Activated CD8-positive, alpha-beta T cell treated with anti-CD3 and anti-CD28 coated beads, Interleukin-2, amount 10 ng/mL, durations not matched to agents 7 days and 5 days (primary cell): ENCODE measurements around the gene RNF44. TPM values are rescaled to one million over a fixed set of nuclear protein-coding genes. Genes with fewer than 3 reads are reported as not detected.

Experiments used
- ATAC-seq: fragments of 150-1000 bp; cut with Tn5 transposase; one replicate; pipeline ENCODE4 v1.10.0; 2021; ENCODE audit warnings: moderate library complexity
- CTCF ChIA-PET: fragments of 350-600 bp; sonication (Branson Sonifier 250); formaldehyde crosslinking; loops from one replicate; lab custom pipeline; 2021; ENCODE audit warnings: antibody characterized with exemption; lab: Charles Lee
- POLR2A ChIA-PET: fragments of 350-600 bp; sonication (Branson Sonifier 250); formaldehyde crosslinking; loops from one replicate; lab custom pipeline; 2021; ENCODE audit warnings: antibody characterized with exemption; lab: Charles Lee
- DNase-seq: peaks from one replicate; pipeline ENCODE4 v3.0.0-alpha.2; 2020
- H3K27ac Mint-ChIP-seq: one replicate; pipeline ENCODE4 v1.8.0; 2021; ENCODE audit warnings: mild to moderate bottlenecking, mixed read lengths
- H3K27me3 Mint-ChIP-seq: one replicate; pipeline ENCODE4 v1.8.0; 2021; ENCODE audit warnings: low read depth, mixed read lengths
- H3K36me3 Mint-ChIP-seq: one replicate; pipeline ENCODE4 v1.8.0; 2021; ENCODE audit warnings: low read depth, mixed read lengths
- H3K4me1 Mint-ChIP-seq: one replicate; pipeline ENCODE4 v1.8.0; 2021; ENCODE audit warnings: low read depth, mixed read lengths
- H3K4me3 Mint-ChIP-seq: one replicate; pipeline ENCODE4 v1.8.0; 2021; ENCODE audit warnings: mild to moderate bottlenecking, mixed read lengths
- H3K9me3 Mint-ChIP-seq: one replicate; pipeline ENCODE4 v1.8.0; 2022; ENCODE audit warnings: mixed read lengths; ENCODE audit not compliant: insufficient read depth
- total RNA-seq, 2 experiments: library from RNA; stranded (reverse); gene quantifications; one replicate each; pipeline ENCODE4 v1.2.3, GENCODE V29; 2021

RNF44 gene
- 10 to 100 TPM; 88.3 to 92.7 TPM for total RNA-seq

DNA sequence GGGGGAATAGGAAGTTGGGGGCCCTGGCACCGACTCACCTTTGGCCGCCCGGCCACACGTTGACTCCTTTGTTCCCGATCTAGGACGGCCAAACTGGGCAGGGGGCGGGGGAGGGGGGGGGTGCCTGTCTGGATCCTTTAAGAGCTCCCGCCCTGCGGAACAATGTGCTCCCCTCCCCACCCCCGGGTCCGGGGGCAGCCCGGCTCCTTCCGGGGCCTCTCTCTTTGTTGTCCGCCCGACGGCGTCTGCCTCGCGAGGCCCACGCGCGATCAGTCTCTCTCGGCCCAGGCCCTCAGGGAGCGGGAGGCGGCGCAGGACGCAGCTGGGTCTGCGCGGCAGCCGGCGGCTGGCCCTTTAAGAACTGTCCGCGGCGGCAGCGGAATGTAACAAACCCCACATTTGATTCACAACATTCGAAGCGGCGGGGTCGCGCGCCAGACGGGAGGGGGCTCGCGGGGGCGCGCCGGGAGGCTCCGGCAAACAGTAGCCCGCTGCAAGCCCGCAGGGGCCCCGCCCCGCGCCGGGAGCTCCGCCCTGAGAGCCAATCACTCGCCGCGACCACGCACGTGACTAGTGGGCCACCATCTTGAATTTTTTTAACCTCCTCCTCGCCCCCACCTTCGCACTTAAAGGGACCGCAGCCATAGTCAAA lies at the start of gene RNF44:
Gene RNF44 (minus strand): TSS at position 501 of the 652 bp plus-strand sequence. CDS start 4,930 bp downstream, outside the sequence.
- Mint-ChIP-seq H3K9me3 (no peaks in the 10 kb centered on the region), H3K27ac (peak within 1 kb of the TSS; percentile 99), H3K27me3 (no peaks in the 10 kb centered on the region), H3K36me3 (peaks cover 32% of the 10 kb centered on the region), H3K4me1 (peaks cover 73% of the 10 kb centered on the region), H3K4me3 (peak within 1 kb of the TSS; percentile 95)
- peak; percentile 65 for ATAC-seq
- ChIA-PET POLR2A (interaction anchor here (0.6 to 2.5 kb wide), 11 partner anchors 9 to 332 kb away, joined by 3 to 20 read pairs (median 4); partner anchors contain the start of genes FAF2, HIGD2A and NOP16), CTCF (interaction anchor here (0.6 to 8.5 kb wide), 7 partner anchors 37 to 918 kb away, joined by 3 to 65 read pairs (median 4); partner anchors contain the start of genes CLTB and FAF2)
- peak; percentile 99 for DNase-seq

DNA sequence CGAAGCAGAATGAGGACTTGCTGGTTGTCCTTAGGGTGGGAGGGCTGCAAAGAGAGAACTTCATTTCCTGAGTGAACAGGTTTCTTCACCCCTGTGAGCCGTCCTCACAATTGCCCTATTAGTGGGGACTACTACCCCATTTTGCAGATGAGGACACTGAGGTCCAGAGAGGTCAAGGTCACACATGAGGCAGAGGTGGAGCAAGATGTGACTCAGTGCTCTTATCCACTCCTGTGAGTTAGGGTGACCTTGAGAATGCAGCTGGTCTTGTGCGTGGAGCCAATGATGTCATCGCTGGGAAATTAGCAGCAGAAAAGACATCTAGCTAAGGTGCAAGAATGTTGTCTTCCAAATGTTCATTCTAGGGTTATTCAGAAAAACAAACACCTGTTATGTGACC lies 45.9 kb upstream of the RNF44 start:
- H3K27ac Mint-ChIP-seq: no peak overlapping the region
- ATAC-seq (no peak), DNase-seq (no peak)
- H3K4me1 Mint-ChIP-seq: no peaks in the 10 kb centered on the region
- no peaks in the 10 kb centered on the region for H3K27me3 Mint-ChIP-seq
- no peak overlapping the region for H3K4me3 Mint-ChIP-seq
- ChIA-PET CTCF (interaction anchor here (1.3 kb wide), 1 partner anchor 64 kb away, joined by 3 read pairs; the partner anchor contains the start of gene TSPAN17), POLR2A (no interaction called here)
- H3K9me3 Mint-ChIP-seq: peaks cover 8% of the 10 kb centered on the region
- H3K36me3 Mint-ChIP-seq: no peaks in the 10 kb centered on the region

DNA sequence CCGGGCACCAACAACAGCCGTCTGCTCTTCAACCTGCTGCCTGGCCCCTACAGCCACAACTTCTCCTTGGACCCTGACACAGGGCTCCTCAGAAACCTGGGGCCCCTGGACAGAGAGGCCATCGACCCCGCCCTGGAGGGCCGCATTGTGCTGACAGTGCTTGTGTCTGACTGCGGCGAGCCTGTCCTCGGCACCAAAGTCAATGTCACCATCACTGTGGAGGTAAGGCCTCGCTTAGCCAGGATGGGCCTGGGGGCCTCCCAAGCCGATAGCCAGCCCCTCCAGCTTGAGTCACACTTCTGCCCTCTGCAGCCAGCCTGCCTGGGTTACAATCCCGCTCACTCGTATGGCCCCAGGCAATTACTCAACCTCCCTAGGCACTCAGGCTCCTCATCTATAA lies 44.2 kb upstream of the RNF44 start:
- POLR2A ChIA-PET: no interaction called here
- ATAC-seq: no peak
- Mint-ChIP-seq H3K36me3 (no peaks in the 10 kb centered on the region), H3K9me3 (peaks cover 8% of the 10 kb centered on the region), H3K4me3 (no peak overlapping the region), H3K27me3 (no peaks in the 10 kb centered on the region), H3K27ac (no peak overlapping the region), H3K4me1 (no peaks in the 10 kb centered on the region)
- CTCF ChIA-PET: interaction anchor here (1.2 kb wide), 1 partner anchor 165 kb away, joined by 4 read pairs; the partner anchor contains the start of gene CLTB
- DNase-seq: no peak

DNA sequence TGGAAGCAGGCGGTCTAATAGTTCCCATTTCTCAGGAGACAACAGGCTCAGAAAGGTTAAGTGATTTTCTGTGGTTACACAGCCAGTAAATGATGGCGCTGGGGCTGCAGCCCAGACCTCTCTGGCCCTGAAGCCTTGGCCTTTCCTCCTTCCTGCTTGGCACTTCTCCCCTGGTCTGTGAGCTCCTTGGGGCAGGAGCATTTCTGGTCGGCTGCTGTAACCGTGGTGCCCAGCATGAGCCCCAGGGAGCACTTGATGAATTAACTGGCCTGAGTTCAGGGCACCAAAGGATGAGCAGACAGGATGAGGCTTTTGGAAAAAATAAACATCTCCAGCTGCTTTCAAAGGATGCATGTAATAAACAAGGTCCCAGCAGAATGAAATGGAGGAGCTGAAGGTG lies 42.1 kb upstream of the RNF44 start:
- H3K4me1 Mint-ChIP-seq: no peaks in the 10 kb centered on the region
- H3K9me3 Mint-ChIP-seq: no peaks in the 10 kb centered on the region
- ChIA-PET CTCF (interaction anchor here (0.9 to 1.6 kb wide), 3 partner anchors 10 to 68 kb away, joined by 3 to 4 read pairs (median 3); no protein-coding TSS in a partner anchor), POLR2A (no interaction called here)
- no peaks in the 10 kb centered on the region for H3K27me3 Mint-ChIP-seq
- H3K36me3 Mint-ChIP-seq: no peaks in the 10 kb centered on the region
- no peak for DNase-seq
- ATAC-seq: no peak
- no peak overlapping the region for H3K27ac Mint-ChIP-seq
- no peak overlapping the region for H3K4me3 Mint-ChIP-seq

DNA sequence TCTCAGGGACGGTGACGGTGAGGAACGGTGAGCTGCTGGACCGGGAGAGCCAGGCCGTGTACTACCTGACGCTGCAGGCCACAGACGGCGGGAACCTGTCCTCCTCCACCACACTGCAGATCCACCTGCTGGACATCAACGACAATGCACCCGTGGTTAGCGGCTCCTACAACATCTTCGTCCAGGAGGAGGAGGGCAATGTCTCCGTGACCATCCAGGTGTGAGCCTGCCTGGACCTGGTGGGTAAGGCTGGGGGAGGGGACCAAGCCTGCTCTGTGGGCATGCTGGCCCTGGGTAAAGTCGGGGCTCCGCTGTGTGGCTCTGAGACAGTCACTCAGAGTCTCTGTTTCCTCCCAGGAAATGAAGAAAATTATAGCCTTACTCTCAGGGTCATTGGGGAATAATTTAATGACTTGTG lies 41.2 kb upstream of the RNF44 start:
- CTCF ChIA-PET: interaction anchor here (0.9 to 1.6 kb wide), 2 partner anchors 9 to 67 kb away, joined by 3 read pairs; no protein-coding TSS in a partner anchor
- Mint-ChIP-seq H3K9me3 (no peaks in the 10 kb centered on the region), H3K27ac (no peak overlapping the region), H3K4me3 (no peak overlapping the region), H3K36me3 (no peaks in the 10 kb centered on the region), H3K4me1 (peaks cover 3% of the 10 kb centered on the region), H3K27me3 (no peaks in the 10 kb centered on the region)
- POLR2A ChIA-PET: interaction anchor here (1.4 kb wide), 1 partner anchor 35 kb away, joined by 3 read pairs; no protein-coding TSS in a partner anchor
- ATAC-seq (peak; percentile 40), DNase-seq (peak; percentile 57)

DNA sequence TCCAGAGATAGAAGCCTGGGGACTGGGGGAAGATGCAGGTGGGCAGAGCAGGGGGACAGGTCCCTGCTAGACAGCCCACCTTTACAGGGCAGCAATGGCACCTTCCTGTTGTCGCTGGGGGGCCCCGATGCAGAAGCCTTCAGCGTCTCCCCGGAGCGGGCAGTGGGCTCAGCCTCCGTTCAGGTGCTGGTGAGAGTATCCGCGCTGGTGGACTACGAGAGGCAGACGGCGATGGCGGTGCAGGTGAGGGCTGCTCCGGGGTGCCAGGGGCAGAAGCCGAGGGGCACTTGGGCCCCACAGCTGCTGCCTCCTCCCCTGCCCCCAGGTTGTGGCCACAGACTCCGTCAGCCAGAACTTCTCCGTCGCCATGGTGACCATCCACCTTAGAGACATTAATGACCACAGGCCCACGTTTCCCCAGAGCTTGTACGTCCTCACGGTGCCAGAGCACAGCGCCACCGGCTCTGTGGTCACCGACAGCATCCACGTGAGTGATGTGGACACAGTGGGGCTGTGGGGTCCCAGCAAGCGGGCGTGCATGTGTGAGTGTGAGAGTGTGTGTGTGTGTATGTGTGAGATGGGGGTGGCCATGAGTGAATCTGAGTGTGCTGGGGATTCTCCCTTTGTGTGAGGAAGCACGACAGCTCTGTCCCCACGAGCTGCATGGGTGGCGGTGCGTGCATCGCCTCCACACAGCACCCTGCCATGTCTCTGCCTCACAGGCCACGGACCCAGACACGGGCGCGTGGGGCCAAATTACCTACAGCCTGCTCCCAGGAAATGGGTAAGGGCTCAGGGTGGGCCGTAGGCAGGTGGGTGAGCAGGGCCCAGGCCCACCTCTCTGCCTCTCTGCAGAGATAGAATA lies 40.3 kb upstream of the RNF44 start:
- H3K27ac Mint-ChIP-seq: no peak overlapping the region
- no peak overlapping the region for H3K4me3 Mint-ChIP-seq
- H3K9me3 Mint-ChIP-seq: no peaks in the 10 kb centered on the region
- no peak for ATAC-seq
- ChIA-PET POLR2A (interaction anchor here (1.4 kb wide), 1 partner anchor 34 kb away, joined by 3 read pairs; no protein-coding TSS in a partner anchor), CTCF (interaction anchor here (1.6 kb wide), 1 partner anchor 66 kb away, joined by 3 read pairs; no protein-coding TSS in a partner anchor)
- no peaks in the 10 kb centered on the region for H3K36me3 Mint-ChIP-seq
- no peak for DNase-seq
- H3K4me1 Mint-ChIP-seq: peaks cover 3% of the 10 kb centered on the region
- no peaks in the 10 kb centered on the region for H3K27me3 Mint-ChIP-seq

DNA sequence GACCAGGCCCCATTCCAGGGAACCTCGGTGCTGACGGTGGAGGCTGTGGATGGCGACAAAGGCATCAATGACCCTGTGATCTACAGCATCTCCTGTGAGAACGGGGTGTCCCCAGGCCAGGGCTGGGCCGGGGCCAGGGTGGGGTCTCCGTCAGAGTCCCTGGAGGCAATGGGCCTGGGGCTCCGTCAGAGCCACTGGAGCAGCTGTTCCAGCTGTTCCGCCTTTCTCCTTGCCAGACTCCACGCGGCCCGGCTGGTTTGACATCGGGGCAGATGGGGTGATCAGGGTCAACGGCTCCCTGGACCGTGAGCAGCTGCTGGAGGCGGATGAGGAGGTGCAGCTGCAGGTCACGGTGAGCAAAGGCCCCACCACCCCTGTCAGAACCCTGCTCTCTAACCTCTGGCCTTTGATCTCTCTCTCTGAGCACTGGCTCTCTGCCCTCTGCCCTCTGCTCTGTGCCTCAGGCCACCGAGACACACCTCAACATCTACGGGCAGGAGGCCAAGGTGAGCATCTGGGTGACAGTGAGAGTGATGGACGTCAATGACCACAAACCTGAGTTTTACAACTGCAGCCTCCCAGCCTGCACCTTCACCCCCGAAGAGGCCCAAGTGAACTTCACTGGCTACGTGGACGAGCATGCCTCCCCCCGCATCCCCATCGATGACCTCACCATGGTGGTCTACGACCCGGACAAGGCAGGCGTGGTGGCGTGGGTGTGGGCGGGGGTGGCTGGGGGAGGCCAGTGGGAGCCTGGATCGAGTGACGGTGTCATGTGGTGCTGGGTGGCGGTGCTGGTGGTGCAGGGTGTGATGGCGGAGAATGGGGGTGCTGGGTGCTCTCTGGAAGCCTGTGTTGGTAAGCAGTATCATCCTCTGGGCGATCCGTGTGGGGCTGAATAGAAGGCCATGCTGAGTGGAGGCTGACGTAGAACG lies 38.6 kb upstream of the RNF44 start:
- ATAC-seq (no peak), DNase-seq (no peak)
- peaks cover 3% of the 10 kb centered on the region for H3K27me3 Mint-ChIP-seq
- no peak overlapping the region for H3K27ac Mint-ChIP-seq
- ChIA-PET CTCF (interaction anchor here (2.7 kb wide), 1 partner anchor 159 kb away, joined by 19 read pairs; the partner anchor contains the start of gene CLTB), POLR2A (no interaction called here)
- H3K4me3 Mint-ChIP-seq: no peak overlapping the region
- H3K9me3 Mint-ChIP-seq: no peaks in the 10 kb centered on the region
- H3K4me1 Mint-ChIP-seq: peaks cover 3% of the 10 kb centered on the region
- H3K36me3 Mint-ChIP-seq: no peaks in the 10 kb centered on the region

DNA sequence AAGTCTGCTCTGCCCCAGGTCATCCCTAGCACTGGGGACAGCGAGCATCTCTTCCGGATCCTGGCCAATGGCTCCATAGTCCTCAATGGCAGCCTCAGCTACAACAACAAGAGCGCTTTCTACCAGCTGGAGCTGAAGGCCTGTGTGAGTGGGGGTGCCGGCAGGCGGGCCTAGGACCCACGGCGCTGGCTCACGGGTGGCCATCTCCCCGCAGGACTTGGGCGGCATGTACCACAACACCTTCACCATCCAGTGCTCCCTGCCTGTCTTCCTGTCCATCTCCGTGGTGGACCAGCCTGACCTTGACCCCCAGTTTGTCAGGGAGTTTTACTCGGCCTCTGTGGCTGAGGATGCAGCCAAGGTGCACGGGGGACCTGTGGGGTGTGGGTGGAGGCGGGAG lies 37.9 kb upstream of the RNF44 start:
- H3K27ac Mint-ChIP-seq: no peak overlapping the region
- no peaks in the 10 kb centered on the region for H3K9me3 Mint-ChIP-seq
- H3K4me3 Mint-ChIP-seq: no peak overlapping the region
- ChIA-PET POLR2A (no interaction called here), CTCF (interaction anchor here (2.7 kb wide), 1 partner anchor 158 kb away, joined by 19 read pairs; the partner anchor contains the start of gene CLTB)
- H3K36me3 Mint-ChIP-seq: no peaks in the 10 kb centered on the region
- no peak for DNase-seq
- H3K27me3 Mint-ChIP-seq: peaks cover 3% of the 10 kb centered on the region
- ATAC-seq: no peak
- H3K4me1 Mint-ChIP-seq: peaks cover 3% of the 10 kb centered on the region

DNA sequence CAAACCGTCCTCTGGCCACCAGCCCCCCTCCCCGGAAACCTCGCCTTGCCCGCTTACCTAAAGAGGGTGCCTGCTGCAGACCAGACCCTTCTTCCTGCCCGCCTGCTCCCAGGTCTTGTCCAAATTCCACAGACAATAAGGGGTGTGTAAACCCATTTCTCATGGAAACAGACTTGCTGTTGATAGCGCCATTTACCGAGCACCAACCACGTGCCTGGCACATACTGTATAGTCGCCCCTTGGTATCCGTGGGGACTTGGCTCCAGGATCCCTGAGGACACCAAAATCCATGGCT lies 37.0 kb upstream of the RNF44 start:
- H3K4me3 Mint-ChIP-seq: no peak overlapping the region
- H3K27ac Mint-ChIP-seq: no peak overlapping the region
- ATAC-seq (no peak), DNase-seq (no peak)
- H3K36me3 Mint-ChIP-seq: no peaks in the 10 kb centered on the region
- peaks cover 3% of the 10 kb centered on the region for H3K27me3 Mint-ChIP-seq
- peaks cover 3% of the 10 kb centered on the region for H3K4me1 Mint-ChIP-seq
- ChIA-PET POLR2A (interaction anchor here (0.5 to 1.0 kb wide), 2 partner anchors 33 to 1023 kb away, joined by 3 to 5 read pairs; no protein-coding TSS in a partner anchor), CTCF (interaction anchor here (0.9 to 2.7 kb wide), 11 partner anchors 15 to 158 kb away, joined by 3 to 19 read pairs (median 4); partner anchors contain the start of gene CLTB)
- H3K9me3 Mint-ChIP-seq: no peaks in the 10 kb centered on the region

DNA sequence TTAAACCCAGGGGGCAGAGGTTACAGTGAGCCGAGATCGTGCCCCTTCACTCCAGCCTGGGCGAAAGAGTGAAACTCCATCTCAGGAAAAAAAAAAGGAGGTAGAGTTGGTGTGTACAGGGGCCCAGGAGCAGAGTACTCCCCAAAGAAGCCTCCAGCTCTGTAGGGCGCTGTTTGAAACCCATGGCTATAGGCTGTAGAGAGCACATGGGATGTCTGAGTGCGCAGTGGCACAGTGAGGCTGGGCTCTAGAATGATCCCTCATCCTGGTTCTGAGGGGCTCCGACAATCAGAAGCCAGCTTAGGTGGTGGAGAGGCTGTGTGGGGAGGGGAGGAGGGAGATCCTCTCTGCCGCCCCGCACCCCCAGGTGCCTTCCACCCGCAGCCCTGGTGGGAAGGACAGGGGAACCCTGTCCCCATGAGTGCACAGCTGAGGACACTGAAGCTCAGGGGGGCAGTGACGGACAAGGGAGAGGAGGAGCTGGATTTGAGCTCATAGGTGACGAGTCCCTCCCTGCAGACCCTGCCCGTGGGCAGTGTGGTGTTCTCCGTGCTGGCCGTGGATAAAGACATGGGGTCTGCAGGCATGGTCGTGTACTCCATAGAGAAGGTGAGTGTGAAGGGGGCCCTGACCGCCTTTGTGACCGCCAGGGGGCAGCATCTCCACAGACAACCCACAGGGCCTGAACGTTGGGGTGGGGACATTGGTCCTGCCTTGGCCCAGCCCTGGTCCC lies 36.5 kb upstream of the RNF44 start:
- Mint-ChIP-seq H3K27ac (no peak overlapping the region), H3K4me1 (peaks cover 3% of the 10 kb centered on the region), H3K9me3 (no peaks in the 10 kb centered on the region), H3K36me3 (no peaks in the 10 kb centered on the region), H3K27me3 (peaks cover 3% of the 10 kb centered on the region), H3K4me3 (no peak overlapping the region)
- DNase-seq: peak; percentile 83
- peak; percentile 90 for ATAC-seq
- POLR2A ChIA-PET: interaction anchor here (1.0 kb wide), 1 partner anchor 32 kb away, joined by 5 read pairs; no protein-coding TSS in a partner anchor
- CTCF ChIA-PET: interaction anchor here (0.6 to 2.7 kb wide), 17 partner anchors 10 to 498 kb away, joined by 3 to 19 read pairs (median 4); partner anchors contain the start of gene CLTB
